Fibroblast of lung (primary cell): ENCODE data around the gene INSR. TPM values are rescaled to one million over a fixed set of nuclear protein-coding genes. Genes with fewer than 3 reads are reported as not detected.

Source experiments
- DNase-seq, 2 donors: peaks; one replicate each; pipeline versions ENCODE4 v3.0.0 to v3.0.0-alpha.2; 2010; ENCODE audit warnings: low read depth in 2 of 2
- H2AFZ ChIP-seq: 2 replicates; pipeline ENCODE4 v1.5.1; 2012; ENCODE audit warnings: low read length, control low read depth, inconsistent platforms
- H3K27ac ChIP-seq: 2 replicates; pipeline ENCODE4 v1.5.1; 2011; ENCODE audit warnings: low read length, control low read depth; ENCODE audit not compliant: insufficient read depth
- H3K27me3 ChIP-seq: 2 replicates; pipeline ENCODE4 v1.5.1; 2011; ENCODE audit warnings: mild to moderate bottlenecking, low read length; ENCODE audit not compliant: control insufficient read depth, insufficient read depth
- H3K36me3 ChIP-seq: 2 replicates; pipeline ENCODE4 v1.5.1; 2011; ENCODE audit warnings: low read length; ENCODE audit not compliant: control insufficient read depth, insufficient read depth
- H3K4me1 ChIP-seq: 2 replicates; pipeline ENCODE4 v1.5.1; 2011; ENCODE audit warnings: low read length; ENCODE audit not compliant: control insufficient read depth, insufficient read depth; ENCODE audit errors: extremely low read depth
- H3K4me2 ChIP-seq: 2 replicates; pipeline ENCODE4 v1.5.1; 2011; ENCODE audit warnings: low read length, control low read depth; ENCODE audit not compliant: insufficient read depth; ENCODE audit errors: extremely low read depth
- H3K4me3 ChIP-seq, 4 experiments: fragments of 200-600 bp in 1 of 4; sonication (generic) in 1 of 4; replicated peaks in 1 of 4; 2 replicates each; pipeline ENCODE4 v1.5.1; 2011 to 2016; ENCODE audit warnings: low read length in 4 of 4, low read depth in 3 of 4, mild to moderate bottlenecking in 3 of 4, control low read depth in 2 of 4, inconsistent platforms in 1 of 4, mixed read lengths in 1 of 4; ENCODE audit not compliant: insufficient read depth in 1 of 4; ENCODE audit errors: control extremely low read depth in 1 of 4
- H3K79me2 ChIP-seq: 2 replicates; pipeline ENCODE4 v1.5.1; 2012; ENCODE audit warnings: mild to moderate bottlenecking, low read length, inconsistent platforms; ENCODE audit not compliant: control insufficient read depth, insufficient read depth
- H3K9ac ChIP-seq: 2 replicates; pipeline ENCODE4 v1.5.1; 2011; ENCODE audit warnings: mild to moderate bottlenecking, low read length, control low read depth; ENCODE audit not compliant: insufficient read depth
- H3K9me3 ChIP-seq: 2 replicates; pipeline ENCODE4 v1.5.1; 2012; ENCODE audit warnings: low read depth, low read length; ENCODE audit not compliant: control insufficient read depth, insufficient read depth
- H4K20me1 ChIP-seq: 2 replicates; pipeline ENCODE4 v1.5.1; 2011; ENCODE audit warnings: low read length; ENCODE audit not compliant: control insufficient read depth, insufficient read depth; ENCODE audit errors: extremely low read depth
- CTCF ChIP-seq, 2 donors: IDR thresholded peaks in 1 of 2; conservative IDR thresholded peaks in 1 of 2; 1 replicate in 1 of 2; 2 replicates in 1 of 2; pipeline ENCODE4 v1.5.1; 2011 to 2012; ENCODE audit warnings: low read length in 2 of 2, control low read depth in 1 of 2, inconsistent platforms in 1 of 2, low read depth in 1 of 2, mild to moderate bottlenecking in 1 of 2
- EZH2 ChIP-seq: IDR thresholded peaks from 2 replicates; pipeline ENCODE4 v1.5.1; 2012; ENCODE audit warnings: low read length, control low read depth, mild to moderate bottlenecking; ENCODE audit errors: missing control alignments
- polyA plus RNA-seq, 2 donors: library from polyadenylated mRNA; depleted of rRNA in 1 of 2; stranded (reverse) in 1 of 2; unstranded in 1 of 2; fragments of >200 nt; gene quantifications; 2 replicates each; pipeline ENCODE4 v1.2.1, GENCODE V29; 2011 to 2012; ENCODE audit warnings: missing spikeins in 1 of 2
- total RNA-seq: library from RNA; depleted of rRNA; stranded (reverse); fragments of >200 nt; gene quantifications from 2 replicates; pipeline ENCODE4 v1.2.1, GENCODE V29; 2014

Gene INSR
- total and polyA plus RNA-seq, 2 donors (not counting 1 experiment from before 2014, with no cell fraction given) = 3.7 to 23.9 TPM

- Histone ChIP-seq H4K20me1 (no peaks in the 10 kb centered on the region), H3K27ac (no peak overlapping the region), H3K4me2 (no peak overlapping the region), H2AFZ (no peak overlapping the region), H3K9ac (no peak overlapping the region), H3K4me1 (no peaks in the 10 kb centered on the region), H3K79me2 (no peaks in the 10 kb centered on the region), H3K27me3 (no peaks in the 10 kb centered on the region), H3K4me3 (no peak overlapping the region), H3K36me3 (no peaks in the 10 kb centered on the region), H3K9me3 (no peaks in the 10 kb centered on the region)
- TF ChIP-seq EZH2 = no peak
- TF ChIP-seq CTCF (conservative IDR thresholded peaks at IDR 0.05 in 1 of 2, IDR thresholded peaks at IDR 0.05 in 1 of 2; ENCODE audit: low read depth in 1 of 2, low read length in 2 of 2) = no peak
- DNase-seq = no peak
Measured at GRCh38 chr19:7250057-7250596, 44.1 kb downstream of the INSR start.

DNA sequence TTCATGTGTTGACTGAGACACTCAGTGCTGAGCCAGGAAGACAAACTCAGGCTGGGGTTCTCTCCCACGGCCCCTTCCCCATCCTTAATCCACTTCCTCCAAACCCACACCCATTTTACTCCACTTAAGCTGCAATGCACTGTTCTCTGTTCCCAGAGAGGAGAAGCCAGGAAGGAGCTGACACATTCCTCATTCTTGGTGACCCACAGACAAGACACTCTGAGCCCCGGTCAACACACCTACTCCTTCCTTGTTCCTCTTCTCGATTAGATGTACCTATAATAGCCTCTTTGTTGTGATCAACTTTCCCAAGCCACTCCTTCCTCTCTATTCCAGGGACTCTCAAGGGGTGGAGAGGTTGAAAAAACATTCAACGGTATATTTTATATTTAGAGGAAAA lies 47.1 kb downstream of the INSR start:
- H4K20me1 ChIP-seq = no peaks in the 10 kb centered on the region
- H3K36me3 ChIP-seq = no peaks in the 10 kb centered on the region
- H3K27me3 ChIP-seq = no peaks in the 10 kb centered on the region
- H3K9me3 ChIP-seq = no peaks in the 10 kb centered on the region
- H3K27ac ChIP-seq = no peak overlapping the region
- H3K79me2 ChIP-seq = no peaks in the 10 kb centered on the region
- H3K4me2 ChIP-seq = no peak overlapping the region
- no peak overlapping the region for H2AFZ ChIP-seq
- TF ChIP-seq EZH2 = no peak
- TF ChIP-seq CTCF (conservative IDR thresholded peaks at IDR 0.05 in 1 of 2, IDR thresholded peaks at IDR 0.05 in 1 of 2; ENCODE audit: low read depth in 1 of 2, low read length in 2 of 2) = no peak
- peaks cover 2% of the 10 kb centered on the region for H3K4me1 ChIP-seq
- no peak overlapping the region for H3K9ac ChIP-seq
- no peak for DNase-seq
- H3K4me3 ChIP-seq = no peak overlapping the region

GRCh38 chr19:7246601-7247000 lies 47.6 kb downstream of the INSR start:
- no peak for DNase-seq
- Histone ChIP-seq H3K4me1 (peaks cover 2% of the 10 kb centered on the region), H3K27me3 (no peaks in the 10 kb centered on the region), H3K9me3 (no peaks in the 10 kb centered on the region), H2AFZ (no peak overlapping the region), H3K4me2 (no peak overlapping the region), H3K4me3 (no peak overlapping the region), H3K9ac (no peak overlapping the region), H3K27ac (no peak overlapping the region), H3K36me3 (no peaks in the 10 kb centered on the region), H3K79me2 (no peaks in the 10 kb centered on the region), H4K20me1 (no peaks in the 10 kb centered on the region)
- no peak for TF ChIP-seq CTCF (conservative IDR thresholded peaks at IDR 0.05 in 1 of 2, IDR thresholded peaks at IDR 0.05 in 1 of 2; ENCODE audit: low read depth in 1 of 2, low read length in 2 of 2)
- TF ChIP-seq EZH2 = no peak
